CD4-positive, alpha-beta T cell treated with Interferon alpha-2 for 1 hour (primary cell): ENCODE measurements around the gene OGFR.

Experiments used
- DNase-seq, 2 donors: peaks; one replicate each; pipeline ENCODE4 v3.0.0-alpha.2; 2020 to 2022

The OGFR gene, protein sequence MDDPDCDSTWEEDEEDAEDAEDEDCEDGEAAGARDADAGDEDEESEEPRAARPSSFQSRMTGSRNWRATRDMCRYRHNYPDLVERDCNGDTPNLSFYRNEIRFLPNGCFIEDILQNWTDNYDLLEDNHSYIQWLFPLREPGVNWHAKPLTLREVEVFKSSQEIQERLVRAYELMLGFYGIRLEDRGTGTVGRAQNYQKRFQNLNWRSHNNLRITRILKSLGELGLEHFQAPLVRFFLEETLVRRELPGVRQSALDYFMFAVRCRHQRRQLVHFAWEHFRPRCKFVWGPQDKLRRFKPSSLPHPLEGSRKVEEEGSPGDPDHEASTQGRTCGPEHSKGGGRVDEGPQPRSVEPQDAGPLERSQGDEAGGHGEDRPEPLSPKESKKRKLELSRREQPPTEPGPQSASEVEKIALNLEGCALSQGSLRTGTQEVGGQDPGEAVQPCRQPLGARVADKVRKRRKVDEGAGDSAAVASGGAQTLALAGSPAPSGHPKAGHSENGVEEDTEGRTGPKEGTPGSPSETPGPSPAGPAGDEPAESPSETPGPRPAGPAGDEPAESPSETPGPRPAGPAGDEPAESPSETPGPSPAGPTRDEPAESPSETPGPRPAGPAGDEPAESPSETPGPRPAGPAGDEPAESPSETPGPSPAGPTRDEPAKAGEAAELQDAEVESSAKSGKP

DNA sequence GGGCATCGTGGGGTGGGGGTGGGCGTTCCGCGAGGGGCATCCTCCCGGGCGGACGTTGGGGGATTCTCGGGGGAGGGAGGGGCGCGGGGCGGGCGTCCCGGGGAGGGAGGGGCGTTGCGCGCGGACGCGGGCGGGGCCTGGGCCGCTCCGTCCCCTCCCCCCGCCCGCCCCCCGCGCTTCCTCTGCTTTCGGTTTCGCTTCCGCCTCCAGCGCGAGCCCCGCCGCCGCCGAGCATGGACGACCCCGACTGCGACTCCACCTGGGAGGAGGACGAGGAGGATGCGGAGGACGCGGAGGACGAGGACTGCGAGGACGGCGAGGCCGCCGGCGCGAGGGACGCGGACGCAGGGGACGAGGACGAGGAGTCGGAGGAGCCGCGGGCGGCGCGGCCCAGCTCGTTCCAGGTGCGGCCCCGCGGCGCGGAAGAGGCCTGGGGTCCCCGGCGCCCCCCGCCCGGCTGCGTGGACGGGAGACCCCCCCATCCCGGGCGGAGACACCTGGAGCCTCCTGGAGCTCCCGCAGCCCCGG, at the start of gene OGFR:
TSS of gene OGFR (plus strand) at position 209 of the 528 bp plus-strand sequence. CDS start at position 234, 25 bp downstream.
- DNase-seq = peak; percentile 69 to 83

GRCh38 chr20:62754991-62755356, 49.7 kb upstream of the OGFR start:
- no peak for DNase-seq

GRCh38 chr20:62755817-62756724, 48.6 kb upstream of the OGFR start:
- DNase-seq = no peak

DNA sequence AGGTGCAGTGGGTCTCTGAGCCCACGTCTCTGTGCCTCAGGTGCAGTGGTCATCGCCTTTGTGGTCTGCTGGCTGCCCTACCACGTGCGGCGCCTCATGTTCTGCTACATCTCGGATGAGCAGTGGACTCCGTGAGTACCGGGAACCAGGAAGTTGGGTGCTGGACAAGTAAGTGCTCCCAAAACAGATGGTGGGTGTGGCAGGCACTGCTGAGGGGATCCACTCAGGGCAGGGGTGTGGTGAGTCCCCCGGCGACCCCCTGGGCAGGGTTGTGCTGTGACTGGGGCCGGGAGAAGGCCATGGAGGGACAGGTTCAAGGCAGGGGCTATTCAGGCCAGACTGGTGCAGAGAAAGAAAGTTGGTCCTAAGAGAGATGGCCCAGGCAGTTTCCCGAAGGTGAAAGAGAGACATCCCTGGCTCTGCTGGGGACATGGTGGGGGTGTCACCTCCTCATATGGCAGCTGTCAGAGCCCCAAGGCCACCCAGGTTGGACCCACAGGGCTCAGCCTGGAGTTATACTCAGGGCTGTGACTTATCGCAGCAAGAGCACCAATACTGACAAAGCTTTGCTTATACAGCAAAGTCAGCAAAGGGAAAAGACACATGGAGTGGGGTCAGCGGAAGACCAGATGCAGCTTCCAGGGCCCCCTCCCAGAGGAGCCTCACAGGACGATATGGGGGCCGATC, 46.3 kb upstream of the OGFR start:
- DNase-seq = no peak

DNA sequence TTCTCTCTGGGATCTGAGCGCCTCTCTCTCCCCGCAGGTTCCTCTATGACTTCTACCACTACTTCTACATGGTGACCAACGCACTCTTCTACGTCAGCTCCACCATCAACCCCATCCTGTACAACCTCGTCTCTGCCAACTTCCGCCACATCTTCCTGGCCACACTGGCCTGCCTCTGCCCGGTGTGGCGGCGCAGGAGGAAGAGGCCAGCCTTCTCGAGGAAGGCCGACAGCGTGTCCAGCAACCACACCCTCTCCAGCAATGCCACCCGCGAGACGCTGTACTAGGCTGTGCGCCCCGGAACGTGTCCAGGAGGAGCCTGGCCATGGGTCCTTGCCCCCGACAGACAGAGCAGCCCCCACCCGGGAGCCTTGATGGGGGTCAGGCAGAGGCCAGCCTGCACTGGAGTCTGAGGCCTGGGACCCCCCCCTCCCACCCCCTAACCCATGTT, 44.6 kb upstream of the OGFR start:
- no peak for DNase-seq

GRCh38 chr20:62760471-62760855, 44.2 kb upstream of the OGFR start:
- no peak for DNase-seq

DNA sequence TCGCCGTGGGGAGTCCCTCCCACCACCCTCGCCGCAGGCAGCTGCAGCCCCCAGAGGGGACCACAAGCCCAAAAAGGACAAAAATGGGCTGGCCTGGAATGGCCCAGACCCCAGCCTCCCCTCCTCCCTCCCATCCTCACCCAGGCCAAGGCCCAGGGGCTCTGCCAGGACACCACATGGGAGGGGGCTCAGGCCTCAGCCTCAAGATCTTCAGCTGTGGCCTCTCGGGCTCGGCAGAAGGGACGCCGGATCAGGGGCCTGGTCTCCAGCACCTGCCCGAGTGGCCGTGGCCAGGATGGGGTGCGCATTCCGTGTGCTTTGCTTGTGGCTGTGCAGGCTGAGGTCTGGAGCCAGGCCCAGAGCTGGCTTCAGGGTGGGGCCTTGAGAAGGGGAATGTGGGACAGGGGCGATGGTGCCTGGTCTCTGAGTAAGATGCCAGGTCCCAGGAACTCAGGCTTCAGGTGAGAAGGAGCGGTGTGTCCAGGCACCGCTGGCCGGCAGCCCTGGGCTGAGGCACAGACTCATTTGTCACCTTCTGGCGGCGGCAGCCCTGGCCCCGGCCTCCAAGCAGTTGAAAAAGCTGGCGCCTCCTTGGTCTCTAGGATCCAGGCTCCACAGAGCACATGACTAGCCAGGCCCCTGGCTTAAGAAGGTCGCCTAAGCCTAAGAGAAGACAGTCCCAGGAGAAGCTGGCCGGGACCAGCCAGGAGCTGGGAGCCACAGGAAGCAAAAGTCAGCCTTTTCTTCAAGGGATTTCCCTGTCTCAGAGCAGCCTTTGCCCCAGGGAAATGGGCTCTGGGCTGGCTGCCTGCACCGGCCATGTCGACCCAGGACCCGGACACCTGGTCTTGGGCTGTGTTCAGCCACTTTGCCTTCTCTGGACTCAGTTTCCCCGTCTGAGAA, 43.5 kb upstream of the OGFR start:
- no peak for DNase-seq

DNA sequence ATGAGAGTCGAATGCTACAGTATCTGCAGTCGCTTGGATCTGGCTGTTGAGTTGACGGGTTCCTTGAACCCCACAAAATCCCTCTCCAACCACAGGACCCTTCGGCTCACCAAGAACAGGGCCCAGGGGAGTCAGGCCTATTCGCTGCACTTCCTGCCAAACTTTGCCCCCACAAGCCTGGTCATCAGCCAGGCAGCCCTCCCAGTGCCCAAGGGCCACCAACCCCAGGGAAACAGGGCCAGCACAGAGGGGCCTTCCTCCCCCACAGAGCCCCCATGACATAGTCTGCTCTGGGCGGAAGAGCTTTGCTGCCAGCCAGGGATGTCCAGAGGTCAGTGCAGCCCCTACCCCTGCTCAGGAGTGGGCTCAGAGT, 42.9 kb upstream of the OGFR start:
- DNase-seq = no peak

GRCh38 chr20:62762376-62762775, 42.3 kb upstream of the OGFR start:
- DNase-seq = no peak

GRCh38 chr20:62762801-62763368, 41.8 kb upstream of the OGFR start:
- DNase-seq = no peak

DNA sequence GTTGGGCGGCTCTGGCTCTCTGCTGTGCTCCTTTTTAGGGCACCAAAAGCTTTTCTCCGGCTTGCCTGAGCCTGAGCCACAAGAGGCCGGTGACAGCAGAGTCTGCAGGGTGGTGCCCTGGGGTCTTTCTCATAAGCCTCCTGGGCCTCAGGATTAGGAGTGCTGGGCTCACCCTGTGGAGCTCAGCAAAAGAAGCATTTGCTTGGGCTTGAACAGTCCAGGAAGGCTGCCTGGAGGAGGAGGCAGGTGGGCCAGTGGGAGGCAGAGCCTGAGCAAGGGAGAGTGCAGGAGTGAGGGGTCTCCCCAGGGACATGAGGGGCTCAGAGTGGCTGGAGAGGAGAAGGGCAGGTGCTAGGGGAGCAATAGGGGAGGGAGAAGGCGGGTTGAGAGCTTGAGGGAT, 41.2 kb upstream of the OGFR start:
- DNase-seq = no peak

DNA sequence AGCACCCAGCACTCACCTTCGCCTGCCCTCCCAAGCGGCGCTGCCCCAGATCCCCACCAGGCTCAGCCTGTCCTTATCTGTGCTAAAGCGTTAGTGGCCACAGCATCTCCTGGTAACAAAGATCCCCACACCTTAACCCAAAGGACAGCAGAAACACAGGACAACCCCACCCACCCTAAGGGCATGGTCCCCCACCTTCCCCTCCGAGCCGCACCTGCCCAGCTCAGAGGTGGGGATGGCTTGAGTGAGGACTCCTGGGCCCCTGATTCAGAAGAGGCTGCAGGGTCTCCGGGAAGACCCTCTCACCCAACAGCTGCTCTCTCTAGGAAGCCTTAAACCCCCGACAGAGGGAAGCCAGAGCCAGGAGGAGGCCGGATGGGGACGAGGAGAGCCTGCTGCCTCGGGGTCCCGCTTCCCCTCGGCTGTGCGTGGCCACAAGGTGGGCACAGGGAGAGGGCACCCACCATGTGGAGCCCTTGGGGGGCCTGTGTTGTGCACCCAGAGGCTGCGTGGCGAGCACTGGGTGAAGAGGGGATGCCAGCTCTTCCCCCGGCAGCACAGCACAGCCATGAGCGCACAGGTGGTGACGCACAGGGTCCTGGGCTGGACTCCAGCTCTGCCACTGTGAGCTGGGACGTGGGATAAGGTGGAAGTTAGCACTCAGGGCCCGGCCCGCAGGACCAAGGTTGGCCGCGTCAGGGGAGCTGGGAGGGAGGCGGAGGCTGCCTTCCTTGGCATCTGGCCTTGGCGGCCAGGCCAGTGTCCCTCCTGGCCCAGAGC, 40.3 kb upstream of the OGFR start:
- DNase-seq = no peak

DNA sequence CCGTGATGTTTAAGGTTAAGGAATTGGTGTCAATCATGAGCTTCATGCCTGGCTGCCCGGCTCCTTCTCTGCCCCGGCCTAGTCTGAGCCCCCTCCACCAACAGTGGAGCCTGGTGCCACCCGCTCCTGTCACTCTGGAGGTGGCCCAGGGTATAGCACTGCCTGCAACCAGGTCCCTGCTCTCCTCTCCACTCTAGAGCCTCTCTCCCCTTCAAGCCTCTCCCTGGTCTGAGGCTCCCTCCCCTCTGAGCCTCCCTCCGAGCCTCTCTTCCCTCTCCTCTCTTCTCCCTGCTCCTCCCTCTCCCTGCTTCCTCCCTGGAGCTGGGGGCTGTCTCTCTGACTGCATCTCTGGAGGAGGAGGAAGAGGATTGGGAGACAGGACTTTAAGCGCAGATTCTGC, 39.6 kb upstream of the OGFR start:
- DNase-seq = no peak

DNA sequence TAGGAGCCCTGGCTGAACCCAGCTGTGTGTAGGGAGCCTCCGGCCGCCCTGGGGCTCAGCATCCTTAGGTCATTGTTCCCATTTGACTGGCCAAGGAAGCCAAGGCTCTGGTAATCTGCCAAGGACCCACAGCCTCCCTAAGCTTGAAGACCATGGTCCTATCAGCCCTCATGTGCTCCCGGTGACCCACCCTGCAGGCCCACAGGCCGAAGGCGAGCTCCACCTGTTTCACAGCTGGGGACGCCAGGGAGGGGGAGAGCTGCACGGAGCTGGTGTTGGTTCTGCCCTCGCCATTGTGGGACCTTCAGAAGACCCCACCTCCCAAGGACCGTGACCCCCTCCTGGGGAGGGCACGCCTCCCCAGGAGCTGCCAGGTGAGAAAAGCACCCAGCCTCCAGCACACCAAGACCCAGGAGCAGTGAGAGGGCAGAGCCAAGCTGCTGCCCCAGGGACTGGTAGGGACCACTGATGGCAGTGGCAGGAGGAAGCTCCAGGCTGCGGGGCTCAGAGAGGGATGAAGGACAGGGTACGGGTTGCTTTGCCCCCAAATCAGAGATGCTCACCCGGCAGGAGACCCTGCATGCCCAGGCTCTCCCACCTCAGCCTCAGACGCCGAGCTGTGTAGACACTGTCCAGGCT, 39.1 kb upstream of the OGFR start:
- no peak for DNase-seq

DNA sequence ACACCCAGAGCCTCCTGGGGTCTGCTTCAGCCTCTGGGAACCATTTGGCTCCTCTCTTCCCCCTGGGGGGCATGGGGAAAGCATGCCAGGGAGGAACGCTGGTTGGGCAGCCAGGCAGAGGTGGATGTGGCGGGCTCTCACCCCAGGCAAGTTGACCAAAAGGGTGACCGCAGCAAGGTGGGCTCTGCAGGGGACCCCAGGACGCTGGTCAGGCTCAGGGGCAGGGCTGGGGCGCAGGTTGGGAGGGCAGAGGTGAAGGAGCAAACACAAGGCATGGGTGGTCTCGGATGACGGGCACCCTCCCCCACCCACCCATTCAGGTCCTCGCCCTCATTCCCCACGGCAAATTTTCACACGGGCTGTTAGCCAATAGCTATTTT, 38.6 kb upstream of the OGFR start:
- DNase-seq = no peak

DNA sequence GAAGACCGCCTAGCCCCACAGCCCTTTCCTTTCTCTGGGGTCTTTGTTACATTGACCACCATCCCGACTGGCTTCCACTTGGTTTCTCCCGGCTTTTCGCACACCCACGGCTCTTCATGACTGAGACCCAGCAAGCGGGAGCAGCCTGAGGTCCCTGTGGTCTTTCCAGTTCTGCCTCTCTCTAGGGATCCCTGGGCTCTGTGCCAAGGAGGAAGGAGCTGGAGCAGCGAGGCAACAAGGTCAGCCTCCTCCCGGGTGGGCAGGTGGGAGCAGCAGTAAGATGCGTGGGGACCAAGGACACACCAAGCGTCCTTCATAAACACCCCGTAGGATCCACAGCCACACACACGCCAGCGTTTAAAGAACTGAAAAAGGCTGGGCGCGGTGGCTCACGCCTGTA, 37.9 kb upstream of the OGFR start:
- DNase-seq = no peak

DNA sequence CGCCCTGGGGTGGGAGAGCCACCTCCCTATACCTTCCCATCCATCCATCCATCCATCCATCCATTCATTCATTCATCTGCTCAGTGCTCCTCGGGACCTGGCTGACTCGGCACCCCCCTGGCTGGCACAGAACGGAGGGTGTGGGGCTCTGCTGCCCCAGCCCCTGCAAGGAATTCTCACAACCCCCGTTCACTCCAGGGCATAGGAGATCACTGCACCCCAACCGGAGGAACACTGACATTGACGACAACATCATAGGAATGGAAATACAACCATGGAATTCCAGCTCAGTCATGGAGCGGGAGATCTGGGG, 36.4 kb upstream of the OGFR start:
- no peak for DNase-seq

- no peak for DNase-seq
Measured at GRCh38 chr20:62768551-62769287, 35.9 kb upstream of the OGFR start.

DNA sequence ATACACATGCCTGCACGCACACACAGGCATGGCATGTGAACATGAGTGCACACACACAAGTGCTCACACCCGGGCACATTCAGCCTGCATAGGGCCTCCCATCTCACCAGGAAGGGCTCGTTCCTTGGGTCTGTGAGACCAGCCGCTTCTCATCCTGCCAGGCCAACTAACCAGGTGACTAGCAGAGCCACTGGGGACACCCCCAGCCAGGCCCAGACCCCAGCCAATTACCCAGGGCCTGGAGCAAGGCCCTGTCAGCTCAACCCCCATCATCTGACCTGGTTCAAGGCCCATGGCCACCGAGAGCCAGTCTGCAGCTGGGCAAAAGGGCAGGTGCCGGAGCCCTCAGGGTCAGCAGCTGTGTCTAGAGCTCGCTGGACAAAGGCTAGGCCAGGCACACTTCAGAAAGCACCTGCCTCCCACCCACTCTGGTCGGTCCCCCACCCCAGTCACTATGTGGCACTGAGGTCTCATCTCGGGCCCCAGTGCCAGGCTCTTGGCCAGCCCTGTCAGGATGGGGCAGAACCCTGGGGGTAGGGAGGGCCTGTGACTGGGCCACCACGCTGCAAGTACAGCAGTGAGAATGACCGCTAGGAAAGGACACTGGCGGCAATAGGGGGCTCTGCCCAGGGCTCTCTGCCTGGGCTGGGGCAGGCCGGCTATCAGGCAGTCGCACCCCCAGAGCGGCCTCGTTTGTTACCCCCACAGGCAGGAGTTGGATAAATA, 35.1 kb upstream of the OGFR start:
- DNase-seq = no peak
